ENCODE results near the gene B4GALT6.

DNA sequence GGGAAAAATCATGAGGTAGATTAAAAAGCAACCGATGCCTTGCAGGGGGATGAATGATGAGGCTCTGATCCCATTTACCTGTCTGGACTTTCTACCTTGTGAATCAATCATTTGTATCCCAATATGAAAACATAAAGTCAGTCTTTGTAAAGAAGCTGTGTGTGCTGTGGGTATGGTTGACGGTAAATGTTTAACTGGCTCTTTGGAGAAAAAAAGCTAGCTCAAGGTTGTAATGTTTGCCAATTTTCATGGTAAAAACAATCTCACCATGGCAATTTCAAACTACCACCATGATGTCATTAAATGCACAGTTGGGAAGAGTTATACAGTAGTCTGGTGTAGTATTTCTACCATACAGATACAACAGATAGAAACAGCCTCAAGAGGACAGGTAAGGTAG is 78.1 kb downstream of the B4GALT6 start:
- TF ChIP-seq, protein P1, sequence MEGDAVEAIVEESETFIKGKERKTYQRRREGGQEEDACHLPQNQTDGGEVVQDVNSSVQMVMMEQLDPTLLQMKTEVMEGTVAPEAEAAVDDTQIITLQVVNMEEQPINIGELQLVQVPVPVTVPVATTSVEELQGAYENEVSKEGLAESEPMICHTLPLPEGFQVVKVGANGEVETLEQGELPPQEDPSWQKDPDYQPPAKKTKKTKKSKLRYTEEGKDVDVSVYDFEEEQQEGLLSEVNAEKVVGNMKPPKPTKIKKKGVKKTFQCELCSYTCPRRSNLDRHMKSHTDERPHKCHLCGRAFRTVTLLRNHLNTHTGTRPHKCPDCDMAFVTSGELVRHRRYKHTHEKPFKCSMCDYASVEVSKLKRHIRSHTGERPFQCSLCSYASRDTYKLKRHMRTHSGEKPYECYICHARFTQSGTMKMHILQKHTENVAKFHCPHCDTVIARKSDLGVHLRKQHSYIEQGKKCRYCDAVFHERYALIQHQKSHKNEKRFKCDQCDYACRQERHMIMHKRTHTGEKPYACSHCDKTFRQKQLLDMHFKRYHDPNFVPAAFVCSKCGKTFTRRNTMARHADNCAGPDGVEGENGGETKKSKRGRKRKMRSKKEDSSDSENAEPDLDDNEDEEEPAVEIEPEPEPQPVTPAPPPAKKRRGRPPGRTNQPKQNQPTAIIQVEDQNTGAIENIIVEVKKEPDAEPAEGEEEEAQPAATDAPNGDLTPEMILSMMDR (IDR thresholded peaks at IDR 0.05) = no peak
- TF ChIP-seq POLR2A (IDR thresholded peaks at IDR 0.05) = no peak

All from esophagus squamous epithelium (tissue), 4 donors.